Endothelial cell of umbilical vein (primary cell): Measurements from ENCODE around the gene EP400. TPM values are rescaled to one million over a fixed set of nuclear protein-coding genes. Genes with fewer than 3 reads are reported as not detected.

Experiments used
- BruUV-seq: library from RNA; stranded (reverse); fragments of 400-500 nt; replicated peaks from 2 replicates; lab custom pipeline; 2021; lab: Mats Ljungman, UMichigan
- CTCF ChIA-PET: fragments of 300-600, 350-600 bp; sonication (Branson Sonifier 250); formaldehyde crosslinking; loops from one replicate; lab custom pipeline; 2021; ENCODE audit warnings: antibody characterized with exemption, inconsistent platforms; lab: Charles Lee
- POLR2A ChIA-PET: fragments of 300-600, 350-600 bp; sonication (Branson Sonifier 250); formaldehyde crosslinking; loops from one replicate; lab custom pipeline; 2021; ENCODE audit warnings: antibody characterized with exemption, inconsistent platforms; lab: Charles Lee
- DNase-seq: peaks from one replicate; pipeline ENCODE4 v3.0.0-alpha.2; 2011; ENCODE audit warnings: low read depth, low spot score
- FAIRE-seq: peaks from 2 replicates; lab custom pipeline; 2011; peaks lifted over from hg19 to GRCh38; lab: Jason Lieb, UNC
- H2AFZ ChIP-seq: 2 replicates; pipeline ENCODE4 v1.6.0; 2012; ENCODE audit warnings: low read depth, low read length, control low read depth, inconsistent platforms
- H3K27ac ChIP-seq: 2 replicates; pipeline ENCODE4 v1.5.1; 2011; ENCODE audit warnings: low read depth, mild to moderate bottlenecking, control low read depth, low read length, moderate library complexity; ENCODE audit not compliant: insufficient read depth
- H3K27me3 ChIP-seq, 2 experiments: 2 replicates each; pipeline versions ENCODE4 v1.6.0 to v1.6.1; 2011; ENCODE audit warnings: low read length in 2 of 2, mixed read lengths in 1 of 2; ENCODE audit not compliant: control insufficient read depth in 2 of 2, insufficient read depth in 2 of 2
- H3K36me3 ChIP-seq, 2 experiments: 2 replicates in 1 of 2; 3 replicates in 1 of 2; pipeline ENCODE4 v1.5.1; 2011; ENCODE audit warnings: low read length in 2 of 2, mild to moderate bottlenecking in 1 of 2, moderate library complexity in 1 of 2; ENCODE audit not compliant: control insufficient read depth in 2 of 2, insufficient read depth in 2 of 2; ENCODE audit errors: extremely low read depth in 1 of 2
- H3K4me1 ChIP-seq: 3 replicates; pipeline ENCODE4 v1.5.1; 2011; ENCODE audit warnings: mild to moderate bottlenecking, low read length; ENCODE audit not compliant: control insufficient read depth, insufficient read depth; ENCODE audit errors: extremely low read depth
- H3K4me2 ChIP-seq: 2 replicates; pipeline ENCODE4 v1.6.1; 2011; ENCODE audit warnings: low read length, control low read depth, mixed read lengths; ENCODE audit not compliant: insufficient read depth
- H3K4me3 ChIP-seq, 3 experiments: fragments of 200-600 bp in 1 of 3; sonication (generic), shearing (Covaris generic) in 1 of 3; replicated peaks in 1 of 3; 2 replicates each; pipeline ENCODE4 v1.5.1; 2011 to 2016; ENCODE audit warnings: control low read depth in 3 of 3, low read length in 3 of 3, mild to moderate bottlenecking in 2 of 3, inconsistent platforms in 1 of 3, low read depth in 1 of 3, moderate library complexity in 1 of 3; ENCODE audit not compliant: insufficient read depth in 1 of 3
- H3K79me2 ChIP-seq: 2 replicates; pipeline ENCODE4 v1.6.0; 2012; ENCODE audit warnings: low read length, inconsistent platforms; ENCODE audit not compliant: control insufficient read depth, insufficient read depth
- H3K9ac ChIP-seq: replicated peaks from 2 replicates; pipeline ENCODE3; 2011; ENCODE audit warnings: low read length, control low read depth; ENCODE audit not compliant: insufficient read depth; ENCODE audit errors: extremely low read depth
- H3K9me1 ChIP-seq: replicated peaks from 3 replicates; pipeline ENCODE4 v1.6.0; 2011; ENCODE audit warnings: mild to moderate bottlenecking, low read length; ENCODE audit not compliant: control insufficient read depth, insufficient read depth; ENCODE audit errors: extremely low read depth
- H3K9me3 ChIP-seq: replicated peaks from 2 replicates; pipeline ENCODE4 v1.5.1; 2012; ENCODE audit warnings: low read length, inconsistent platforms; ENCODE audit not compliant: control insufficient read depth, insufficient read depth
- H4K20me1 ChIP-seq: replicated peaks from 2 replicates; pipeline ENCODE3; 2011; ENCODE audit warnings: mild to moderate bottlenecking, low read length; ENCODE audit not compliant: control insufficient read depth, insufficient read depth; ENCODE audit errors: extremely low read depth
- EZH2 ChIP-seq: IDR thresholded peaks from 2 replicates; pipeline ENCODE4 v1.6.1; 2012; ENCODE audit warnings: borderline replicate concordance, low read depth, mild to moderate bottlenecking, moderate library complexity, low read length, inconsistent platforms; ENCODE audit not compliant: severe bottlenecking
- FOS ChIP-seq: IDR thresholded peaks from 2 replicates; pipeline ENCODE4 v1.6.1; 2011; ENCODE audit warnings: mild to moderate bottlenecking, low read length, moderate library complexity, borderline replicate concordance; ENCODE audit not compliant: insufficient read depth
- GATA2 ChIP-seq: IDR thresholded peaks from 2 replicates; pipeline ENCODE4 v1.7.0; 2011; ENCODE audit warnings: low read depth, mild to moderate bottlenecking, moderate library complexity, mixed read lengths, low read length; ENCODE audit not compliant: insufficient read length, insufficient read depth
- JUN ChIP-seq: IDR thresholded peaks from 2 replicates; pipeline ENCODE4 v1.6.1; 2011; ENCODE audit warnings: borderline replicate concordance, low read depth; ENCODE audit not compliant: insufficient read length, insufficient read depth
- MAX ChIP-seq: IDR thresholded peaks from 2 replicates; pipeline ENCODE4 v1.6.1; 2011; ENCODE audit not compliant: insufficient read depth, insufficient read length
- MYC ChIP-seq: IDR thresholded peaks from one replicate; pipeline ENCODE4 v1.6.1; 2011; ENCODE audit warnings: mild to moderate bottlenecking, low read depth, low read length
- POLR2A ChIP-seq: IDR thresholded peaks from 2 replicates; pipeline ENCODE4 v1.6.1; 2012; ENCODE audit warnings: low read depth, mild to moderate bottlenecking, control low read depth, low read length
- POLR2AphosphoS5 ChIP-seq: IDR thresholded peaks from 2 replicates; pipeline ENCODE4 v1.6.1; 2012; ENCODE audit warnings: low read depth, mild to moderate bottlenecking, control low read depth, low read length, moderate library complexity; ENCODE audit not compliant: insufficient read depth
- dilution Hi-C: fragments of 300-500 bp; cut with MboI; formaldehyde crosslinking; loops from one replicate; pipeline ENCODE4 v1.15.0; 2019; ENCODE audit warnings: low sequenced_read_pairs; ENCODE audit not compliant: extremely low pct_ligation_motif_present
- intact Hi-C: fragments of 100-400 bp; cut with micrococcal nuclease; formaldehyde crosslinking; loops from one replicate; pipeline ENCODE4 v1.10.0; 2022
- polyA plus RNA-seq, 4 experiments: library from polyadenylated mRNA; depleted of rRNA in 3 of 4; stranded (reverse) in 3 of 4; unstranded in 1 of 4; fragments of >200 nt; gene quantifications; 2 replicates each; pipeline versions ENCODE4 v1.2.1 to v1.2.3, GENCODE V29; 2011 to 2012; ENCODE audit warnings: missing spikeins in 1 of 4
- total RNA-seq: library from RNA; stranded (reverse); gene quantifications from 2 replicates; pipeline ENCODE4 v1.2.3, GENCODE V29; 2021
- TF ChIP-seq, protein P1 (sequence below), 2 donors: IDR thresholded peaks; 1 replicate in 1 of 2; 2 replicates in 1 of 2; pipeline ENCODE4 v1.5.1; 2011; ENCODE audit warnings: low read length in 2 of 2, mild to moderate bottlenecking in 2 of 2, moderate library complexity in 2 of 2, control low read depth in 1 of 2, inconsistent platforms in 1 of 2, low read depth in 1 of 2; ENCODE audit not compliant: insufficient read depth in 1 of 2; ENCODE audit errors: extremely low read depth in 1 of 2

Gene EP400
- total and polyA plus RNA-seq, 2 donors (not counting 3 experiments of a cell fraction or from before 2014, with no cell fraction given): 9.0 to 57.7 TPM

GRCh38 chr12:132103542-132104308 is 154.0 kb downstream of the EP400 start:
- Histone ChIP-seq H4K20me1 (no peaks in the 10 kb centered on the region), H3K27ac (no peak overlapping the region), H3K79me2 (no peaks in the 10 kb centered on the region), H2AFZ (no peak overlapping the region), H3K9ac (no peak overlapping the region), H3K4me2 (no peak overlapping the region), H3K4me3 (no peak overlapping the region), H3K9me1 (no peaks in the 10 kb centered on the region), H3K36me3 (peaks cover 0 to 16% of the 10 kb centered on the region in 2 experiments), H3K27me3 (no peaks in the 10 kb centered on the region), H3K9me3 (no peaks in the 10 kb centered on the region), H3K4me1 (no peaks in the 10 kb centered on the region)
- POLR2A ChIA-PET: no interaction called here
- no peak for DNase-seq
- BruUV-seq: no TSS peak
- CTCF ChIA-PET: no interaction called here
- FAIRE-seq: no peak
- dilution Hi-C loops (no loop called here), intact Hi-C loops (no loop called here)
- TF ChIP-seq POLR2A (no peak), POLR2AphosphoS5 (no peak), JUN (no peak), FOS (no peak), GATA2 (no peak), EZH2 (no peak), MYC (no peak), MAX (no peak)
- TF ChIP-seq, protein P1, sequence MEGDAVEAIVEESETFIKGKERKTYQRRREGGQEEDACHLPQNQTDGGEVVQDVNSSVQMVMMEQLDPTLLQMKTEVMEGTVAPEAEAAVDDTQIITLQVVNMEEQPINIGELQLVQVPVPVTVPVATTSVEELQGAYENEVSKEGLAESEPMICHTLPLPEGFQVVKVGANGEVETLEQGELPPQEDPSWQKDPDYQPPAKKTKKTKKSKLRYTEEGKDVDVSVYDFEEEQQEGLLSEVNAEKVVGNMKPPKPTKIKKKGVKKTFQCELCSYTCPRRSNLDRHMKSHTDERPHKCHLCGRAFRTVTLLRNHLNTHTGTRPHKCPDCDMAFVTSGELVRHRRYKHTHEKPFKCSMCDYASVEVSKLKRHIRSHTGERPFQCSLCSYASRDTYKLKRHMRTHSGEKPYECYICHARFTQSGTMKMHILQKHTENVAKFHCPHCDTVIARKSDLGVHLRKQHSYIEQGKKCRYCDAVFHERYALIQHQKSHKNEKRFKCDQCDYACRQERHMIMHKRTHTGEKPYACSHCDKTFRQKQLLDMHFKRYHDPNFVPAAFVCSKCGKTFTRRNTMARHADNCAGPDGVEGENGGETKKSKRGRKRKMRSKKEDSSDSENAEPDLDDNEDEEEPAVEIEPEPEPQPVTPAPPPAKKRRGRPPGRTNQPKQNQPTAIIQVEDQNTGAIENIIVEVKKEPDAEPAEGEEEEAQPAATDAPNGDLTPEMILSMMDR (IDR thresholded peaks at IDR 0.05; ENCODE audit: extremely low read depth in 1 of 2, insufficient read depth in 1 of 2, low read depth in 1 of 2, low read length in 2 of 2): no peak
